Measurements from ENCODE around the gene PRTN3. TPM values are rescaled to one million over a fixed set of nuclear protein-coding genes. Genes with fewer than 3 reads are reported as not detected.

Gene PRTN3
- total and polyA plus RNA-seq, 4 donors, result 0.17 to 225 (median 1.7) TPM

- TF ChIP-seq CTCF (IDR thresholded peaks at IDR 0.05; ENCODE audit: low read depth, low read length, missing input control) (no peak), JUND (IDR thresholded peaks at IDR 0.05) (no peak), GABPA (IDR thresholded peaks at IDR 0.05 in 1 of 2, conservative IDR thresholded peaks at IDR 0.05 in 1 of 2) (no peak), HNF4G (IDR thresholded peaks at IDR 0.05) (no peak)
These were observed 25.6 kb upstream of the PRTN3 start (continued) for GRCh38 chr19:815079-815774.

- DNase-seq (ENCODE audit: low spot score), result no peak
- Histone ChIP-seq H3K27ac (ENCODE audit: low read depth in 1 of 2, low read length in 2 of 2) (no peak overlapping the region), H3K4me3 (ENCODE audit: low read depth in 1 of 3, low read length in 3 of 3) (no peak overlapping the region), H3K4me1 (ENCODE audit: control insufficient read depth in 4 of 4, insufficient read depth in 4 of 4, low read length in 3 of 4) (no peaks in the 10 kb centered on the region), H3K36me3 (ENCODE audit: control insufficient read depth in 4 of 4, insufficient read depth in 3 of 4, low read depth in 1 of 4, low read length in 3 of 4) (peaks cover 2 to 13% (median 10%) of the 10 kb centered on the region in 4 donors), H3K9ac (ENCODE audit: low read depth in 1 of 2, low read length in 2 of 2) (no peak overlapping the region), H3K9me3 (ENCODE audit: control insufficient read depth in 4 of 4, low read length in 3 of 4) (no peaks in the 10 kb centered on the region), H3K27me3 (ENCODE audit: control insufficient read depth in 4 of 4, insufficient read depth in 4 of 4, low read length in 3 of 4) (no peaks in the 10 kb centered on the region)
- no peak for TF ChIP-seq HNF4G (IDR thresholded peaks at IDR 0.05)
- TF ChIP-seq GABPA (IDR thresholded peaks at IDR 0.05 in 1 of 2, conservative IDR thresholded peaks at IDR 0.05 in 1 of 2), result no peak
- TF ChIP-seq SP1 (IDR thresholded peaks at IDR 0.05), result no peak
- TF ChIP-seq EGR1 (IDR thresholded peaks at IDR 0.05; ENCODE audit: low read depth in 2 of 2), result no peak
- WGBS, result 97% methylated on average over 13 of the region's 13 CpGs
These were observed 24.9 kb upstream of the PRTN3 start for GRCh38 chr19:815775-816499.

- TF ChIP-seq JUND (IDR thresholded peaks at IDR 0.05), result no peak
- no peak for TF ChIP-seq EGR1 (IDR thresholded peaks at IDR 0.05; ENCODE audit: low read depth in 2 of 2)
- no peak for TF ChIP-seq SP1 (IDR thresholded peaks at IDR 0.05)
- TF ChIP-seq HNF4A (conservative IDR thresholded peaks at IDR 0.05), result no peak
- TF ChIP-seq ATF3 (IDR thresholded peaks at IDR 0.05), result no peak
- TF ChIP-seq MAX (IDR thresholded peaks at IDR 0.05), result no peak
- TF ChIP-seq CTCF (IDR thresholded peaks at IDR 0.05; ENCODE audit: low read depth, low read length, missing input control), result no peak
- TF ChIP-seq FOXA2 (IDR thresholded peaks at IDR 0.05), result no peak
- no peak for TF ChIP-seq RXRA (IDR thresholded peaks at IDR 0.05)
- no peak for TF ChIP-seq GABPA (IDR thresholded peaks at IDR 0.05 in 1 of 2, conservative IDR thresholded peaks at IDR 0.05 in 1 of 2)
- no peak for TF ChIP-seq FOXA1 (IDR thresholded peaks at IDR 0.05)
- no peak for TF ChIP-seq YY1 (IDR thresholded peaks at IDR 0.05)
- TF ChIP-seq ZBTB33 (IDR thresholded peaks at IDR 0.05), result no peak
- TF ChIP-seq REST (IDR thresholded peaks at IDR 0.05), result no peak
- TF ChIP-seq NR2F2 (IDR thresholded peaks at IDR 0.05), result no peak
- Histone ChIP-seq H3K9ac (ENCODE audit: low read depth in 1 of 2, low read length in 2 of 2) (no peak overlapping the region), H3K27ac (ENCODE audit: low read depth in 1 of 2, low read length in 2 of 2) (no peak overlapping the region), H3K36me3 (ENCODE audit: control insufficient read depth in 4 of 4, insufficient read depth in 3 of 4, low read depth in 1 of 4, low read length in 3 of 4) (peaks cover 0 to 7% (median 6%) of the 10 kb centered on the region in 4 donors), H3K9me3 (ENCODE audit: control insufficient read depth in 4 of 4, low read length in 3 of 4) (no peaks in the 10 kb centered on the region), H3K4me1 (ENCODE audit: control insufficient read depth in 4 of 4, insufficient read depth in 4 of 4, low read length in 3 of 4) (peaks cover 0 to 5% (median 0%) of the 10 kb centered on the region in 4 donors), H3K4me3 (ENCODE audit: low read depth in 1 of 3, low read length in 3 of 3) (no peak overlapping the region), H3K27me3 (ENCODE audit: control insufficient read depth in 4 of 4, insufficient read depth in 4 of 4, low read length in 3 of 4) (no peaks in the 10 kb centered on the region)
- 95% methylated on average over 2 of the region's 2 CpGs for whole genome bisulfite sequencing
- DNase-seq (ENCODE audit: low spot score), result no peak
These were observed 24.3 kb upstream of the PRTN3 start for GRCh38 chr19:816500-816857.

Data from liver (tissue), 9 donors.